ENCODE measurements around the gene KRT4. TPM values are rescaled to one million over a fixed set of nuclear protein-coding genes. Genes with fewer than 3 reads are reported as not detected.

The KRT4 gene
- total RNA-seq, 2 experiments from 2014 or later = not detected

DNA sequence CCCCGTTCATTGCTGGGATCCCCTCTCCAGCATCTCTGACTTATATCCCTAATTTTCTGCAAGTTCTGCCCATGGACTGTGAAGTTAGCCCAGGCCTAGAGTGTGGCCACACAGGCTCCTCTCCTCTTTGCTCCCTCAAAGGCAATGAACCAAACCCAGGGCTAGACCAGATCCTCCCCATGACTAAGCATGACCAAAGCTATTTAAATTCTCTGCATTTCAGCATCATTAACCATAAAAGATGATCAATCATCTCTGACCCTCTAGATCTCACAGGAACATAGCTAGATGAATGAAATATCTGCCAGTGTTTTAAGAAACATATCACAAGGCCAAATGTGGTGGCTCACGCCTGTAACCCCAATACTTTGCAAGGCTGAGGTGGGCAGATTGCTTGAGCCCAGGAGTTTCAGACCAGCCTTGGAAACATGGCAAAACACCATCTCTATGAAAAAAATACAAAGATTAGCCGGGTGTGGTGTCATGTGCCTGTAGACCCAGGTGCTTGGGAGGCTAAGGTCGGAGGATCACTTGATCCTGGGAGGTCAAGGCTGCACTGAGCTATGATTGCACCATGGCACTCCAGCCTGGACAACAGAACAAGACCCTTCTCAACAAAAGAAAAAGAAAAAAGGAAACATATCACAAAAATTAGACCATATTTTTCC, 15.8 kb downstream of the KRT4 start:
- Histone ChIP-seq H3K79me2 (ENCODE audit: insufficient read depth, low read depth, low read length) (no peaks in the 10 kb centered on the region), H3K9me2 (ENCODE audit: insufficient read depth, low read length) (no peaks in the 10 kb centered on the region), H3K36me3 (ENCODE audit: insufficient read depth, low read length) (no peaks in the 10 kb centered on the region), H3K4me3 (ENCODE audit: low read depth, low read length, poor library complexity, severe bottlenecking) (no peak overlapping the region), H2AFZ (ENCODE audit: low read length) (no peak overlapping the region), H3K27ac (ENCODE audit: low read depth, low read length, poor library complexity, severe bottlenecking) (no peak overlapping the region), H3K4me2 (ENCODE audit: low read length) (no peak overlapping the region), H3K4me1 (ENCODE audit: insufficient read depth, low read length, poor library complexity, severe bottlenecking) (no peaks in the 10 kb centered on the region), H4K20me1 (ENCODE audit: insufficient read depth, low read length) (no peaks in the 10 kb centered on the region), H3K9me3 (ENCODE audit: low read length) (no peaks in the 10 kb centered on the region)
- no peak for DNase-seq (ENCODE audit: low spot score)
- no TSS peak for BruUV-seq (replicated peaks)
- POLR2A ChIA-PET = interaction anchor here (1.0 kb wide), 1 partner anchor 13 kb away, joined by 3 read pairs; no protein-coding TSS in a partner anchor
- CTCF ChIA-PET (ENCODE audit: unreplicated experiment) = no interaction called here
- intact Hi-C loops (cut with micrococcal nuclease; ENCODE audit: unreplicated experiment) = no loop called here
- no peak for TF ChIP-seq CTCF (conservative IDR thresholded peaks at IDR 0.05; ENCODE audit: low read length)
- TF ChIP-seq EZH2phosphoT487 (IDR thresholded peaks at IDR 0.05; ENCODE audit: borderline replicate concordance, low read depth, low read length) = no peak

DNA sequence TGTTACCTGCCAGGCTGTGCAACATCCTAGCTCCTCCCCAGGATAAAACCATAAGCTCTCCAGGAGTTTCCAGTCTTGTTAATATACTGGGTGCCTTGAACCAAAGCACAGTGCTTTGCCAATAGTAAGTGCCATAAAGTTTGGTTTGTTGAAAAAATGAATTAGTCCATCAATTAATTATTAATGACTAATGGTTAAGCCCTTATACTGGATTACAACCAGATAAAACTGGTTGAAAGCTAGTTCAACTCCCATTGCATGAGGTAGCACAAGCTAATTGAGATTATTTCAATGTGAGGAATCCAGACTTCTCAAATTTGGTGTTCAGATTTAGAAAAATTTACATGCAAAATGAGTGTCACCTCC, 16.4 kb downstream of the KRT4 start:
- CTCF ChIA-PET (ENCODE audit: unreplicated experiment) = no interaction called here
- Histone ChIP-seq H3K4me2 (ENCODE audit: low read length) (no peak overlapping the region), H3K4me1 (ENCODE audit: insufficient read depth, low read length, poor library complexity, severe bottlenecking) (no peaks in the 10 kb centered on the region), H3K9me3 (ENCODE audit: low read length) (no peaks in the 10 kb centered on the region), H4K20me1 (ENCODE audit: insufficient read depth, low read length) (no peaks in the 10 kb centered on the region), H3K9me2 (ENCODE audit: insufficient read depth, low read length) (no peaks in the 10 kb centered on the region), H3K36me3 (ENCODE audit: insufficient read depth, low read length) (no peaks in the 10 kb centered on the region), H2AFZ (ENCODE audit: low read length) (no peak overlapping the region), H3K27ac (ENCODE audit: low read depth, low read length, poor library complexity, severe bottlenecking) (no peak overlapping the region), H3K79me2 (ENCODE audit: insufficient read depth, low read depth, low read length) (no peaks in the 10 kb centered on the region), H3K4me3 (ENCODE audit: low read depth, low read length, poor library complexity, severe bottlenecking) (no peak overlapping the region)
- no peak for TF ChIP-seq EZH2phosphoT487 (IDR thresholded peaks at IDR 0.05; ENCODE audit: borderline replicate concordance, low read depth, low read length)
- no peak for TF ChIP-seq CTCF (conservative IDR thresholded peaks at IDR 0.05; ENCODE audit: low read length)
- DNase-seq (ENCODE audit: low spot score) = no peak
- intact Hi-C loops (cut with micrococcal nuclease; ENCODE audit: unreplicated experiment) = no loop called here
- POLR2A ChIA-PET = interaction anchor here (1.0 kb wide), 1 partner anchor 14 kb away, joined by 3 read pairs; no protein-coding TSS in a partner anchor
- BruUV-seq (replicated peaks) = no TSS peak

DNA sequence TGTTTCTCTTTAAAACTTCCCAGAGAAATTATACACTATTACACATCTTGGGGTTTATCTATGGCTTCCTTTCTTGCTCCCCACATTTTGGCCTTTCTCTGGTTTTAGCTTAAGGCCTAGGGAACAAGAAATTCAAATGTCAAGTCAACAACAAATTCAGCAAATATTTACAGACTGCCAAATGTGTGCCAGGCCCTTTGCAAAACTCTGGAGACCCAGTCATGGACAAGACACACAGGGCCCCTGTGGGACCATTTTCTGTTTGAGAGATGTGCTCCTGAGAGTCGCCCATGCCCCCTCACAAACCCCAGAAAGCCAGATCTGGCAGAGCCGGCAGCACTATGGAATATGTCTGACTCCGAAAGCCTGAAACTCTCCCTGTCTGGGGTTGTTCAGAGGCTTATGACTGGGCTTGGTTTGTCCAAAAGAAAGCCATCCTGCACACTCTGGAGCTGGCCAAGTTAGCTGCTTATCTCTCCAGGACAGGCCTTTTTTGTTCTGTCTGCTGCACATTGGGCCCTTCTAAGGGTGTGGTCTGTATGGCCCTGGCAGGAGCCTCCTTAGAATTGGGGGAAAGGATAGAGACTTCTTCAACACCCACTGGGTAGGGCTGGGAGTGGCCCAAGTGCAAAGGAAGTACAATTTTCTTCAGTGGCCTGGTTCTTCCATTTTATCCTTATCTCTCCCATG, 16.9 kb downstream of the KRT4 start:
- Histone ChIP-seq H3K4me2 (ENCODE audit: low read length) (no peak overlapping the region), H3K79me2 (ENCODE audit: insufficient read depth, low read depth, low read length) (no peaks in the 10 kb centered on the region), H3K27ac (ENCODE audit: low read depth, low read length, poor library complexity, severe bottlenecking) (no peak overlapping the region), H3K4me3 (ENCODE audit: low read depth, low read length, poor library complexity, severe bottlenecking) (no peak overlapping the region), H3K36me3 (ENCODE audit: insufficient read depth, low read length) (no peaks in the 10 kb centered on the region), H3K9me3 (ENCODE audit: low read length) (no peaks in the 10 kb centered on the region), H4K20me1 (ENCODE audit: insufficient read depth, low read length) (no peaks in the 10 kb centered on the region), H3K9me2 (ENCODE audit: insufficient read depth, low read length) (no peaks in the 10 kb centered on the region), H3K4me1 (ENCODE audit: insufficient read depth, low read length, poor library complexity, severe bottlenecking) (no peaks in the 10 kb centered on the region), H2AFZ (ENCODE audit: low read length) (no peak overlapping the region)
- DNase-seq (ENCODE audit: low spot score) = no peak
- CTCF ChIA-PET (ENCODE audit: unreplicated experiment) = no interaction called here
- intact Hi-C loops (cut with micrococcal nuclease; ENCODE audit: unreplicated experiment) = no loop called here
- POLR2A ChIA-PET = interaction anchor here (1.0 kb wide), 1 partner anchor 14 kb away, joined by 3 read pairs; no protein-coding TSS in a partner anchor
- TF ChIP-seq EZH2phosphoT487 (IDR thresholded peaks at IDR 0.05; ENCODE audit: borderline replicate concordance, low read depth, low read length) (no peak), CTCF (conservative IDR thresholded peaks at IDR 0.05; ENCODE audit: low read length) (no peak)
- no TSS peak for BruUV-seq (replicated peaks)
